ENCODE results near the gene PRICKLE1.
"Not testable (repeated sequence)": the region's sequence is repeated elsewhere in the genome, so short reads cannot be mapped to it uniquely, and the experiment has no call there.

DNA sequence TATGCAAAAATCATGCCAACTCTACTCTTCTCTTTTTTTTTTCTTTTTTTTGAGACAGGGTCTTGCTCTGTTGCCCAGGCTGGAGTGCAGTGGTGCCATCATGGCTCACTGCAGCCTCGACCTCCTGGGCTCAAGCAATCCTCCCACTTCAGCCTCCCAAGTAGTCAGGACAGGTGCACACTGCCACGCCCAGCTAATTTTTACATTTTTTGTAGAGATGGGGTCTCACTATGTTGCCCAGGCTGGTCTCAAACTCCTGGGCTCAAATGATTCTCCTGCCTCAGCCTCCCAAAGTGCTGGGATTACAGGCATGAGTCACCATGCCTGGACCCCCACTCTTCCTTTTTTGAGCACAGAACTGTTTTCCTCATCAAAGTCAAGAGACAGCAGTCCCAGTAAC lies 48.2 kb downstream of the PRICKLE1 start:
- TF ChIP-seq, protein P1, sequence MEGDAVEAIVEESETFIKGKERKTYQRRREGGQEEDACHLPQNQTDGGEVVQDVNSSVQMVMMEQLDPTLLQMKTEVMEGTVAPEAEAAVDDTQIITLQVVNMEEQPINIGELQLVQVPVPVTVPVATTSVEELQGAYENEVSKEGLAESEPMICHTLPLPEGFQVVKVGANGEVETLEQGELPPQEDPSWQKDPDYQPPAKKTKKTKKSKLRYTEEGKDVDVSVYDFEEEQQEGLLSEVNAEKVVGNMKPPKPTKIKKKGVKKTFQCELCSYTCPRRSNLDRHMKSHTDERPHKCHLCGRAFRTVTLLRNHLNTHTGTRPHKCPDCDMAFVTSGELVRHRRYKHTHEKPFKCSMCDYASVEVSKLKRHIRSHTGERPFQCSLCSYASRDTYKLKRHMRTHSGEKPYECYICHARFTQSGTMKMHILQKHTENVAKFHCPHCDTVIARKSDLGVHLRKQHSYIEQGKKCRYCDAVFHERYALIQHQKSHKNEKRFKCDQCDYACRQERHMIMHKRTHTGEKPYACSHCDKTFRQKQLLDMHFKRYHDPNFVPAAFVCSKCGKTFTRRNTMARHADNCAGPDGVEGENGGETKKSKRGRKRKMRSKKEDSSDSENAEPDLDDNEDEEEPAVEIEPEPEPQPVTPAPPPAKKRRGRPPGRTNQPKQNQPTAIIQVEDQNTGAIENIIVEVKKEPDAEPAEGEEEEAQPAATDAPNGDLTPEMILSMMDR (IDR thresholded peaks at IDR 0.05), result not testable (repeated sequence)
- TF ChIP-seq EZH2 (IDR thresholded peaks at IDR 0.05; ENCODE audit: borderline replicate concordance, insufficient read depth, low read depth, low read length, poor library complexity, severe bottlenecking), result not testable (repeated sequence)
